HEK293 (cell line): Measurements from ENCODE around the gene SGSM2.

Experiments used
- HOXC10 ChIP-seq: sonication (generic); formaldehyde crosslinking; IDR thresholded peaks from 2 replicates; pipeline ENCODE4 v1.8.1; 2023; ENCODE audit warnings: mild to moderate bottlenecking, missing genetic modification reagents
- KLF1 ChIP-seq: fragments of 450-650 bp; formaldehyde crosslinking; IDR thresholded peaks from 2 replicates; pipeline ENCODE4 v1.5.1; 2016; ENCODE audit warnings: missing biosample characterization, missing genetic modification characterization
- KLF16 ChIP-seq: fragments of 450-650 bp; formaldehyde crosslinking; IDR thresholded peaks from 2 replicates; pipeline ENCODE4 v1.5.1; 2017; ENCODE audit warnings: missing biosample characterization, missing genetic modification characterization
- MYNN ChIP-seq: fragments of 450-650 bp; formaldehyde crosslinking; IDR thresholded peaks from 2 replicates; pipeline ENCODE4 v1.5.1; 2016; ENCODE audit warnings: missing biosample characterization, missing genetic modification characterization, borderline replicate concordance
- REPIN1 ChIP-seq: fragments of 450-650 bp; formaldehyde crosslinking; IDR thresholded peaks from 2 replicates; pipeline ENCODE4 v1.5.1; 2017; ENCODE audit warnings: missing biosample characterization, missing genetic modification characterization, low read depth
- SP7 ChIP-seq: fragments of 450-650 bp; formaldehyde crosslinking; IDR thresholded peaks from 2 replicates; pipeline ENCODE4 v1.5.1; 2016; ENCODE audit warnings: missing biosample characterization, missing genetic modification characterization
- YY1 ChIP-seq: fragments of 450-650 bp; formaldehyde crosslinking; IDR thresholded peaks from 2 replicates; pipeline ENCODE4 v1.5.1; 2018; ENCODE audit warnings: missing biosample characterization, missing genetic modification characterization
- ZBTB21 ChIP-seq: fragments of 450-650 bp; formaldehyde crosslinking; IDR thresholded peaks from 2 replicates; pipeline ENCODE4 v1.5.1; 2017; ENCODE audit warnings: missing biosample characterization, missing genetic modification characterization
- ZFP69B ChIP-seq: fragments of 450-650 bp; formaldehyde crosslinking; IDR thresholded peaks from 2 replicates; pipeline ENCODE4 v1.5.1; 2016; ENCODE audit warnings: missing biosample characterization, missing genetic modification characterization
- ZIC2 ChIP-seq: fragments of 450-650 bp; formaldehyde crosslinking; IDR thresholded peaks from 2 replicates; pipeline ENCODE4 v1.5.1; 2016; ENCODE audit warnings: missing biosample characterization, missing genetic modification characterization
- ZNF16 ChIP-seq: fragments of 450-650 bp; formaldehyde crosslinking; IDR thresholded peaks from 2 replicates; pipeline ENCODE4 v1.5.1; 2016; ENCODE audit warnings: low read depth, missing biosample characterization, missing genetic modification characterization
- ZNF266 ChIP-seq: fragments of 450-650 bp; formaldehyde crosslinking; IDR thresholded peaks from 2 replicates; pipeline ENCODE4 v1.5.1; 2016; ENCODE audit warnings: missing biosample characterization, missing genetic modification characterization, low read depth
- ZNF394 ChIP-seq: fragments of 450-650 bp; formaldehyde crosslinking; IDR thresholded peaks from 2 replicates; pipeline ENCODE4 v1.5.1; 2016; ENCODE audit warnings: missing biosample characterization, missing genetic modification characterization, mild to moderate bottlenecking, moderate library complexity, borderline replicate concordance
- ZNF48 ChIP-seq: fragments of 450-650 bp; formaldehyde crosslinking; IDR thresholded peaks from 2 replicates; pipeline ENCODE4 v1.5.1; 2016; ENCODE audit warnings: missing biosample characterization, missing genetic modification characterization
- ZNF501 ChIP-seq: fragments of 450-650 bp; formaldehyde crosslinking; IDR thresholded peaks from 2 replicates; pipeline ENCODE4 v1.5.1; 2016; ENCODE audit warnings: missing biosample characterization, missing genetic modification characterization
- ZNF544 ChIP-seq: fragments of 450-650 bp; formaldehyde crosslinking; IDR thresholded peaks from 2 replicates; pipeline ENCODE4 v1.5.0; 2017; ENCODE audit warnings: missing biosample characterization, missing genetic modification characterization
- ZNF629 ChIP-seq: fragments of 450-650 bp; formaldehyde crosslinking; IDR thresholded peaks from 2 replicates; pipeline ENCODE4 v1.5.1; 2017; ENCODE audit warnings: missing biosample characterization, missing genetic modification characterization
- ZNF664 ChIP-seq: fragments of 450-650 bp; formaldehyde crosslinking; IDR thresholded peaks from 2 replicates; pipeline ENCODE4 v1.5.1; 2016; ENCODE audit warnings: missing biosample characterization, missing genetic modification characterization
- TF ChIP-seq, protein P1 (sequence below): fragments of 450-650 bp; formaldehyde crosslinking; IDR thresholded peaks from 2 replicates; pipeline ENCODE4 v1.5.1; 2016; ENCODE audit warnings: missing biosample characterization, missing genetic modification characterization, borderline replicate concordance
- TF ChIP-seq, protein P2 (sequence below): fragments of 450-650 bp; formaldehyde crosslinking; optimal IDR thresholded peaks from 2 replicates; pipeline ENCODE3; 2016; ENCODE audit warnings: missing biosample characterization, mild to moderate bottlenecking, missing genetic modification characterization
- TF ChIP-seq, protein P3 (sequence below): fragments of 450-650 bp; IDR thresholded peaks from 2 replicates; pipeline ENCODE4 v1.5.1; 2018; ENCODE audit warnings: missing biosample characterization, missing genetic modification characterization
- TF ChIP-seq, protein P4 (sequence below): fragments of 450-650 bp; formaldehyde crosslinking; IDR thresholded peaks from 2 replicates; pipeline ENCODE4 v1.5.1; 2017; ENCODE audit warnings: missing biosample characterization, missing genetic modification characterization
- TF ChIP-seq, protein P5 (sequence below): fragments of 450-650 bp; formaldehyde crosslinking; IDR thresholded peaks from 2 replicates; pipeline ENCODE4 v1.5.1; 2016; ENCODE audit warnings: missing biosample characterization, missing genetic modification characterization, low read depth
- TF ChIP-seq, protein P6 (sequence below): fragments of 450-650 bp; formaldehyde crosslinking; IDR thresholded peaks from 2 replicates; pipeline ENCODE4 v1.5.1; 2016; ENCODE audit warnings: missing biosample characterization, missing genetic modification characterization

The SGSM2 gene

DNA sequence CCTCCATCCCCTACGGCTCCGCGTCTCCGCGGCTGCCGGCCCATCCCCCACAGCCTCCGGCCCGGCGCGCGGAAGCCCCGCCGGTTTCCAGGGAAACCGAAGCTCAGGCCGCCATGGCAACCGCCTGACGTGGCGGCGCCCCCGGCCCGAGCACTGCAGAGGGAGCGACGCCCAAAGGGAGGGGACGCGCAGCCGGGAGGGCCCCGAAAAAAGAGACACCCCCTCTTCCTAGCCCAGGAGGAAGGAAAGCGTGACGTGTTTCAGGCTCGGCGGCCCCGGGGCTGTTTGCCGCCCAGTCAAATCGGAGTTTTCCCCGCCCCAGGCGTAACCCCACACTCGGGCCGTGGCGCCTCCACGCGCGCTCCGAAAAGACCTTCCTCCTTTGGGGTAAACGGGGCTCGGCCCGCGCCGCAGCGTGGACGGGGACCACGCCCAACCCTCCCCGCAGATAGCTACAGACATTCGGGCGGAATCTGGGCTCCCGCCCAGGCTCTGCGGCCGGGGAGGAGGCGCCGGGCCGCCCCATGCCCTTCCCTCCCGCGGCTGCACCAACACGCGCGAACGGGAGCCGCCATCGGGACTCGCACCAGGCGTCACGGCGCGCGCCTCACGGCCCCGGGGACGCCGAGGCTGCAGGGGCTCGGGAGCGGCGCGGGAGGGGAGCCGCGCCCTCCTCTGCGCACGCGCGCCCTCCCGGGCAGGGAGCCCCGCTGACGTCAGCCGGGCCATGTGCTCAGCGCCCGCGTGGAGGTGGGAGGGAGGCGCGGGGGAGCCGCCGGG lies 56.1 kb downstream of the SGSM2 start (continued):
- TF ChIP-seq, protein P1, sequence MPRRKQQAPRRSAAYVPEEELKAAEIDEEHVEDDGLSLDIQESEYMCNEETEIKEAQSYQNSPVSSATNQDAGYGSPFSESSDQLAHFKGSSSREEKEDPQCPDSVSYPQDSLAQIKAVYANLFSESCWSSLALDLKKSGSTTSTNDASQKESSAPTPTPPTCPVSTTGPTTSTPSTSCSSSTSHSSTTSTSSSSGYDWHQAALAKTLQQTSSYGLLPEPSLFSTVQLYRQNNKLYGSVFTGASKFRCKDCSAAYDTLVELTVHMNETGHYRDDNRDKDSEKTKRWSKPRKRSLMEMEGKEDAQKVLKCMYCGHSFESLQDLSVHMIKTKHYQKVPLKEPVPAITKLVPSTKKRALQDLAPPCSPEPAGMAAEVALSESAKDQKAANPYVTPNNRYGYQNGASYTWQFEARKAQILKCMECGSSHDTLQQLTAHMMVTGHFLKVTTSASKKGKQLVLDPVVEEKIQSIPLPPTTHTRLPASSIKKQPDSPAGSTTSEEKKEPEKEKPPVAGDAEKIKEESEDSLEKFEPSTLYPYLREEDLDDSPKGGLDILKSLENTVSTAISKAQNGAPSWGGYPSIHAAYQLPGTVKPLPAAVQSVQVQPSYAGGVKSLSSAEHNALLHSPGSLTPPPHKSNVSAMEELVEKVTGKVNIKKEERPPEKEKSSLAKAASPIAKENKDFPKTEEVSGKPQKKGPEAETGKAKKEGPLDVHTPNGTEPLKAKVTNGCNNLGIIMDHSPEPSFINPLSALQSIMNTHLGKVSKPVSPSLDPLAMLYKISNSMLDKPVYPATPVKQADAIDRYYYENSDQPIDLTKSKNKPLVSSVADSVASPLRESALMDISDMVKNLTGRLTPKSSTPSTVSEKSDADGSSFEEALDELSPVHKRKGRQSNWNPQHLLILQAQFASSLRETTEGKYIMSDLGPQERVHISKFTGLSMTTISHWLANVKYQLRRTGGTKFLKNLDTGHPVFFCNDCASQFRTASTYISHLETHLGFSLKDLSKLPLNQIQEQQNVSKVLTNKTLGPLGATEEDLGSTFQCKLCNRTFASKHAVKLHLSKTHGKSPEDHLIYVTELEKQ (tag by site-specific recombination): peak; percentile 27; the same call in 1 of the 2 replicates
- TF ChIP-seq ZNF664 (tag by site-specific recombination): no peak
- peak; percentile 29; the same call in 1 of the 2 replicates for TF ChIP-seq ZFP69B
- no peak for TF ChIP-seq ZNF544
- TF ChIP-seq, protein P2, sequence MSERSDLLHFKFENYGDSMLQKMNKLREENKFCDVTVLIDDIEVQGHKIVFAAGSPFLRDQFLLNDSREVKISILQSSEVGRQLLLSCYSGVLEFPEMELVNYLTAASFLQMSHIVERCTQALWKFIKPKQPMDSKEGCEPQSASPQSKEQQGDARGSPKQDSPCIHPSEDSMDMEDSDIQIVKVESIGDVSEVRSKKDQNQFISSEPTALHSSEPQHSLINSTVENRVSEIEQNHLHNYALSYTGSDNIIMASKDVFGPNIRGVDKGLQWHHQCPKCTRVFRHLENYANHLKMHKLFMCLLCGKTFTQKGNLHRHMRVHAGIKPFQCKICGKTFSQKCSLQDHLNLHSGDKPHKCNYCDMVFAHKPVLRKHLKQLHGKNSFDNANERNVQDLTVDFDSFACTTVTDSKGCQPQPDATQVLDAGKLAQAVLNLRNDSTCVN: peak; percentile 87
- TF ChIP-seq, protein P3, sequence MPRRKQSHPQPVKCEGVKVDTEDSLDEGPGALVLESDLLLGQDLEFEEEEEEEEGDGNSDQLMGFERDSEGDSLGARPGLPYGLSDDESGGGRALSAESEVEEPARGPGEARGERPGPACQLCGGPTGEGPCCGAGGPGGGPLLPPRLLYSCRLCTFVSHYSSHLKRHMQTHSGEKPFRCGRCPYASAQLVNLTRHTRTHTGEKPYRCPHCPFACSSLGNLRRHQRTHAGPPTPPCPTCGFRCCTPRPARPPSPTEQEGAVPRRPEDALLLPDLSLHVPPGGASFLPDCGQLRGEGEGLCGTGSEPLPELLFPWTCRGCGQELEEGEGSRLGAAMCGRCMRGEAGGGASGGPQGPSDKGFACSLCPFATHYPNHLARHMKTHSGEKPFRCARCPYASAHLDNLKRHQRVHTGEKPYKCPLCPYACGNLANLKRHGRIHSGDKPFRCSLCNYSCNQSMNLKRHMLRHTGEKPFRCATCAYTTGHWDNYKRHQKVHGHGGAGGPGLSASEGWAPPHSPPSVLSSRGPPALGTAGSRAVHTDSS (tag by site-specific recombination): 0 out of 2 replicates have a peak, but pooled peaks have one; percentile 36
- peak; percentile 37; the same call in 1 of the 2 replicates for TF ChIP-seq ZIC2
- TF ChIP-seq ZNF16 (tag by site-specific recombination): no peak
- TF ChIP-seq ZNF501: peak; percentile 81; the same call in 1 of the 2 replicates
- TF ChIP-seq REPIN1: no peak
- no peak for TF ChIP-seq ZNF266
- peak; percentile 53; the same call in 1 of the 2 replicates for TF ChIP-seq ZNF394
- TF ChIP-seq, protein P4, sequence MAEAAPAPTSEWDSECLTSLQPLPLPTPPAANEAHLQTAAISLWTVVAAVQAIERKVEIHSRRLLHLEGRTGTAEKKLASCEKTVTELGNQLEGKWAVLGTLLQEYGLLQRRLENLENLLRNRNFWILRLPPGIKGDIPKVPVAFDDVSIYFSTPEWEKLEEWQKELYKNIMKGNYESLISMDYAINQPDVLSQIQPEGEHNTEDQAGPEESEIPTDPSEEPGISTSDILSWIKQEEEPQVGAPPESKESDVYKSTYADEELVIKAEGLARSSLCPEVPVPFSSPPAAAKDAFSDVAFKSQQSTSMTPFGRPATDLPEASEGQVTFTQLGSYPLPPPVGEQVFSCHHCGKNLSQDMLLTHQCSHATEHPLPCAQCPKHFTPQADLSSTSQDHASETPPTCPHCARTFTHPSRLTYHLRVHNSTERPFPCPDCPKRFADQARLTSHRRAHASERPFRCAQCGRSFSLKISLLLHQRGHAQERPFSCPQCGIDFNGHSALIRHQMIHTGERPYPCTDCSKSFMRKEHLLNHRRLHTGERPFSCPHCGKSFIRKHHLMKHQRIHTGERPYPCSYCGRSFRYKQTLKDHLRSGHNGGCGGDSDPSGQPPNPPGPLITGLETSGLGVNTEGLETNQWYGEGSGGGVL (tag by site-specific recombination): peak; percentile 9
- TF ChIP-seq, protein P5, sequence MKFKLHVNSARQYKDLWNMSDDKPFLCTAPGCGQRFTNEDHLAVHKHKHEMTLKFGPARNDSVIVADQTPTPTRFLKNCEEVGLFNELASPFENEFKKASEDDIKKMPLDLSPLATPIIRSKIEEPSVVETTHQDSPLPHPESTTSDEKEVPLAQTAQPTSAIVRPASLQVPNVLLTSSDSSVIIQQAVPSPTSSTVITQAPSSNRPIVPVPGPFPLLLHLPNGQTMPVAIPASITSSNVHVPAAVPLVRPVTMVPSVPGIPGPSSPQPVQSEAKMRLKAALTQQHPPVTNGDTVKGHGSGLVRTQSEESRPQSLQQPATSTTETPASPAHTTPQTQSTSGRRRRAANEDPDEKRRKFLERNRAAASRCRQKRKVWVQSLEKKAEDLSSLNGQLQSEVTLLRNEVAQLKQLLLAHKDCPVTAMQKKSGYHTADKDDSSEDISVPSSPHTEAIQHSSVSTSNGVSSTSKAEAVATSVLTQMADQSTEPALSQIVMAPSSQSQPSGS: no peak
- peak; percentile 89 for TF ChIP-seq ZNF629 (tag by site-specific recombination)
- TF ChIP-seq YY1: peak; percentile 59; the same call in 1 of the 2 replicates
- peak; percentile 77 for TF ChIP-seq KLF16 (tag by site-specific recombination)
- peak; percentile 95 for TF ChIP-seq KLF1 (tag by site-specific recombination)
- TF ChIP-seq, protein P6, sequence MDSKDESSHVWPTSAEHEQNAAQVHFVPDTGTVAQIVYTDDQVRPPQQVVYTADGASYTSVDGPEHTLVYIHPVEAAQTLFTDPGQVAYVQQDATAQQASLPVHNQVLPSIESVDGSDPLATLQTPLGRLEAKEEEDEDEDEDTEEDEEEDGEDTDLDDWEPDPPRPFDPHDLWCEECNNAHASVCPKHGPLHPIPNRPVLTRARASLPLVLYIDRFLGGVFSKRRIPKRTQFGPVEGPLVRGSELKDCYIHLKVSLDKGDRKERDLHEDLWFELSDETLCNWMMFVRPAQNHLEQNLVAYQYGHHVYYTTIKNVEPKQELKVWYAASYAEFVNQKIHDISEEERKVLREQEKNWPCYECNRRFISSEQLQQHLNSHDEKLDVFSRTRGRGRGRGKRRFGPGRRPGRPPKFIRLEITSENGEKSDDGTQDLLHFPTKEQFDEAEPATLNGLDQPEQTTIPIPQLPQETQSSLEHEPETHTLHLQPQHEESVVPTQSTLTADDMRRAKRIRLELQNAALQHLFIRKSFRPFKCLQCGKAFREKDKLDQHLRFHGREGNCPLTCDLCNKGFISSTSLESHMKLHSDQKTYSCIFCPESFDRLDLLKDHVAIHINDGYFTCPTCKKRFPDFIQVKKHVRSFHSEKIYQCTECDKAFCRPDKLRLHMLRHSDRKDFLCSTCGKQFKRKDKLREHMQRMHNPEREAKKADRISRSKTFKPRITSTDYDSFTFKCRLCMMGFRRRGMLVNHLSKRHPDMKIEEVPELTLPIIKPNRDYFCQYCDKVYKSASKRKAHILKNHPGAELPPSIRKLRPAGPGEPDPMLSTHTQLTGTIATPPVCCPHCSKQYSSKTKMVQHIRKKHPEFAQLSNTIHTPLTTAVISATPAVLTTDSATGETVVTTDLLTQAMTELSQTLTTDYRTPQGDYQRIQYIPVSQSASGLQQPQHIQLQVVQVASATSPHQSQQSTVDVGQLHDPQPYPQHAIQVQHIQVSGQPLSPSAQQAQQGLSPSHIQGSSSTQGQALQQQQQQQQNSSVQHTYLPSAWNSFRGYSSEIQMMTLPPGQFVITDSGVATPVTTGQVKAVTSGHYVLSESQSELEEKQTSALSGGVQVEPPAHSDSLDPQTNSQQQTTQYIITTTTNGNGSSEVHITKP (tag by site-specific recombination): 0 out of 2 replicates have a peak, but pooled peaks have one; percentile 42
- TF ChIP-seq MYNN (tag by site-specific recombination): peak; percentile 98
- TF ChIP-seq HOXC10 (CRISPR knock-in tag): no peak
- TF ChIP-seq ZNF48 (tag by site-specific recombination): no peak
- peak; percentile 78 for TF ChIP-seq ZBTB21
- peak; percentile 64 for TF ChIP-seq SP7 (tag by site-specific recombination)
